Coronary artery (tissue), 2 donors: ENCODE results near the gene NR4A1.

Source experiments
- DNase-seq: peaks from one replicate; pipeline ENCODE4 v3.0.0-alpha.2; 2017; ENCODE audit warnings: low spot score
- H3K27ac ChIP-seq, 2 donors: fragments of 200-600 bp; sonication (generic); one replicate each; pipeline ENCODE4 v1.5.1; 2016 to 2019
- H3K4me3 ChIP-seq: fragments of 200-600 bp; sonication (generic); 2 replicates; pipeline ENCODE4 v1.5.1; 2016; ENCODE audit warnings: mild to moderate bottlenecking, moderate library complexity
- TF ChIP-seq, protein P1 (sequence below): fragments of 200-600 bp; sonication (generic); IDR thresholded peaks from one replicate; pipeline ENCODE4 v1.5.1; 2019; ENCODE audit warnings: antibody characterized with exemption

NR4A1 gene

DNA sequence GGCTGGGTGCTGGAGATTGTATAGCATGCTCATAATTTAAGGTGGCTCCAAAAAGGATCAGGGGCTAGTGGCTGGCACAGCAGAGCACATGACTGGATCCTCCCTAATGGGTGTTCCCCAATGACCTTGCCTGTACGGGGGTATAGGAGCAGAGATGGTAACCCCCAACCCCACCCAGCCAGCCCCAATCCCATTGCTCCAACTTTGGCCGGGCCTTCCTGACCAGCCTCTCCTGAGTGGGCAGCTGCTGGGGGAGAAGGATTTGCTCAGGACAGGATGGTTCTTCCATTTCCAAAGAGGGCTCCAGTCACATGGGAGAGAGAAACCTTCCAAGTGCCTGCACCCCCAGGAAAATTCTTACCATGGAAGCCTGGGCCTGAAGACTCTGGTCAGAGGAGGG lies 15.3 kb upstream of the NR4A1 start:
- TF ChIP-seq, protein P1, sequence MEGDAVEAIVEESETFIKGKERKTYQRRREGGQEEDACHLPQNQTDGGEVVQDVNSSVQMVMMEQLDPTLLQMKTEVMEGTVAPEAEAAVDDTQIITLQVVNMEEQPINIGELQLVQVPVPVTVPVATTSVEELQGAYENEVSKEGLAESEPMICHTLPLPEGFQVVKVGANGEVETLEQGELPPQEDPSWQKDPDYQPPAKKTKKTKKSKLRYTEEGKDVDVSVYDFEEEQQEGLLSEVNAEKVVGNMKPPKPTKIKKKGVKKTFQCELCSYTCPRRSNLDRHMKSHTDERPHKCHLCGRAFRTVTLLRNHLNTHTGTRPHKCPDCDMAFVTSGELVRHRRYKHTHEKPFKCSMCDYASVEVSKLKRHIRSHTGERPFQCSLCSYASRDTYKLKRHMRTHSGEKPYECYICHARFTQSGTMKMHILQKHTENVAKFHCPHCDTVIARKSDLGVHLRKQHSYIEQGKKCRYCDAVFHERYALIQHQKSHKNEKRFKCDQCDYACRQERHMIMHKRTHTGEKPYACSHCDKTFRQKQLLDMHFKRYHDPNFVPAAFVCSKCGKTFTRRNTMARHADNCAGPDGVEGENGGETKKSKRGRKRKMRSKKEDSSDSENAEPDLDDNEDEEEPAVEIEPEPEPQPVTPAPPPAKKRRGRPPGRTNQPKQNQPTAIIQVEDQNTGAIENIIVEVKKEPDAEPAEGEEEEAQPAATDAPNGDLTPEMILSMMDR = no peak
- no peak for DNase-seq
- Histone ChIP-seq H3K27ac (peak overlapping the region; percentile 91 to 99), H3K4me3 (no peak overlapping the region)

DNA sequence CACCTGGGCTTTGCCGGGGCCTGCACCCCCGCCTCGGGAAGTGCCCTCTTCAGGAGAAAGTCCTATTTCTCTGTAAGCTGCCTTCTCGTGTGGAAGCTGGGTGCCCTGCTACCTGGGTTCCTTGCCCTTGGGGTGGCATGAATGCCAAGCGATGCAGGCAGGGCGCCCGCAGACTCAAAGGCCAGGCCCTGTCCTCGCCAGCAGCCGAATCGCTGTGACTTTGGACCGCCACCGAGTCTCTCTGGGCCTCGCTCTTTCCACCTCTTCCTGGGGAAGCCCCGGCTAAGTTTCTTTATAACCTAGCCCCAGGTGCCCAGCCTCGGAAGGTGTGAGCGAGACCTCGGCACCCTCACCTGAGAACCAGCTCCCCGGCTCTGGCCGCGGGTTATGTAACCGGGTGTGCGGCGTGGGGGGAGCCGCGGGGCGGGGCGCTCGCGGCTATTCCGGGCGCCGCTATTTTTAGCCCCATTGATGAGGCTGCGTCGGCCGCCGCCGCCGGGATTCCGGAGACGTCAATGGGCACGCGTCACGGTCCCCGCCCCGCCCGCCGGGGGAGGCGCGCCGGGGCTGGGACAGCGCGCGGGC lies 14.6 kb upstream of the NR4A1 start:
- Histone ChIP-seq H3K27ac (peak overlapping the region; percentile 91 to 99), H3K4me3 (peak overlapping the region; percentile 93)
- TF ChIP-seq, protein P1 = no peak
- no peak for DNase-seq

DNA sequence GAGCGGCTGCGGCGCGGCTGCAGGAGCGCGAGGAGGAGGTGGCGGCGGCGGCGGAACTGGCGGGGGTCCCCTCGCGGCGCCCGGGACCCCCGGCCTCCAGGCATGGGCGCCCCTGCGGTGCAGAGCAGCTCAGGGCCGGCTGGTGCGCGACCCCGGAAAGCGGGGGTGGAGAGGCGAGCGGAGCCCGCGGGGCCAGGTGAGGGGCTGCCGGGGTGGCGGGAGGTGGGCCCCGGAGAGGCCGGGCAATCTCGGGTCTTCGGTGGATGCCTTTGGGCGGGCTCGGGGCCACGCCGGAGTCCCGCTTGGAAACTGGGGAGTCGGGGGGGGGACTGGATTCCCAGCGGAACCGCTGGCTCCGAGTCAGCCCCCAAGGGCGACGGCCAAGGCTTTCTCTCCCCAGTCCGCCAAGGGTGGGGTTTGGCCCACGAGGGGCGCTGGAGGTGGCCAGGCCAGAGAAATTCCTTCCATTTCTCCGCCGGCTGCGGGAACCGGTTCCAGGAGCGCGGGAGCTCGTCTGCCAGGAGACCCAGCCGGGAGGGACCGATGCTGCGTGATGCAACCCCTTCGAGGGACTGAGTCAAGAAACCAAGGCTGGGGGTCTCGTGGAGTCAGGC lies 13.9 kb upstream of the NR4A1 start:
- Histone ChIP-seq H3K27ac (peak overlapping the region; percentile 98 to 99), H3K4me3 (peak overlapping the region; percentile 93)
- no peak for DNase-seq
- TF ChIP-seq, protein P1 = no peak

DNA sequence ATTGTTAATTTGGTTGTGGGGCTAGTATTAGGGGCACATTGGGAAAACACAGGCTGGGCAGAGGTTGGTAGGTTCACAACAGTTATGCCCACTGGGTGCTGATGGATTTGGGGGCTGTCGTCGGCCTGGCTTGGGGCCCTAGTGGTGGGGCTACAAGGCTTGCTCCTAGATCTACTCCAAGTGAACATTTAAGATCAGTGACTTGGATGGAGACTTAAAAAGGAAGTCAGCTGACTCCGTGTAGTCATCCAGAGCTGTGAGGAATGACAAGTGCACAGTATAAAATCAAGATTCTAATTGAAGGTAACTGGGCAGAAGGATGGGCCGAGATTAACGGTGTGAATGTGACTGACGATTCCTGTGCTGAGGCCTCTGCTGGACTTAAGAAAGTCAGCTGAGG lies 12.8 kb upstream of the NR4A1 start:
- TF ChIP-seq, protein P1 = no peak
- Histone ChIP-seq H3K27ac (peak overlapping the region; percentile 98 to 99), H3K4me3 (peak overlapping the region; percentile 93)
- DNase-seq = no peak

DNA sequence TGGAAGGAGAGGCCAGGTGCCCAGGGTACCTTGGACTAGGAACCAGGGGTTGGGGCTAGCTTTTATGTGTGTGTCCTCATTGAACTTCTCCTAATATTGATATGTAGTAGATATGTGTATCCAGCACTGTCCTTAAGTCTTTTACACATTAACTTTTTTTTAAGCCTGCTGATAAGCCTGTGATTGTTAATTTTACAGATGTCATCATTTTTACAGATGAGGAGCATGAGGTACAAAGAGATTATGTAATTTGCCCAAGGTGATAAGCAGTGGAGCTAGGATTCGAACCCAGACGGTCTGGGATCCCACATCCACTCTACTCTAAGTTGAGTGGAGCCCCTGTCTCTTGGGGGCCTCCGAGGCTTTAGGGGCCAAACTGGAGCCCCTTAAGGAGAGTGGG lies 10.2 kb upstream of the NR4A1 start:
- no peak for DNase-seq
- TF ChIP-seq, protein P1 = no peak
- Histone ChIP-seq H3K27ac (peak overlapping the region; percentile 92 to 99), H3K4me3 (no peak overlapping the region)

DNA sequence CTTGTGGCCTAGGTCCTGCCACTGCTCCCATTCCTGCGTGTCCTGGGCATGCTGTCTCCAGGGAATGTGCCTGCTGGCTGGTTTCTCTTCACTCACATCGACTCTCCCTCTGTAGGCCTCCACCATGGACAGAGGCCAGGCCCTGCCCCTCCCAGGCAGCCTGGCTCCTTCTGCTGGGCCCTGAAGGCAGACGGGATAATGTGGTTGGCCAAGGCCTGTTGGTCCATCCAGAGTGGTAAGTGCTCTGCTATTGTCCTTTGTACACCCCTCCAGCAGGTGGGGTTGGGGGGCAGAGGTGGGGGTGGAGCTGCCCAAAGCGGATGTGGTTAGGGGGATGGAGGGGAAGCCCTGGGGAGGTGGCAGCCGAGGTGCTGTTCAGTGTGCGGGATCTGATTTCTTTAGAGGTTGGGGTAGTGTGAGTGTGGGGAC lies 9.5 kb upstream of the NR4A1 start:
- no peak for DNase-seq
- H3K27ac ChIP-seq = peak overlapping the region; percentile 92 to 99
- TF ChIP-seq, protein P1 = no peak
- no peak overlapping the region for H3K4me3 ChIP-seq
